Measurements from ENCODE around the gene RAVER2.
A peak's percentile ranks its signal among the peaks of the same experiment; 100 is the strongest.
"Not testable (repeated sequence)": the region's sequence is repeated elsewhere in the genome, so short reads cannot be mapped to it uniquely, and the experiment has no call there.

RAVER2 gene

DNA sequence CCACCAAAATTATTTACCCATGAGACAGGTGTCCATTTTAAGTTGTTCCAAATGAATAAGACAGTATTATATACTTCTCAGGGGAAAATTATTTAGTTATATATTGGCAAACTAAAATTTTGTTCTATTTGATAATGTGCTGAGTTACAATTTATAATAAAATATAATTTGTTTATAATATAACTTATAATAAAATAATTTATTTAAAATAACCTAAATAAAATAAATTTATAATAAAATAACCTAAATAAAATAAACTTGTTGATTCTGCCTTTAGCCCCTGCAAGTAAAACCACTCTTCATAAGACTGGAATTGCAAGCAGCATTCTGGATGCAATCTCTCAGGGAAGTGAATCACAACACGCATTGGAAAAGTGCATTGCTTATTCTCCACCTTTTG is 69.6 kb downstream of the RAVER2 start:
- DNase-seq (ENCODE audit: low read depth) = no peak

DNA sequence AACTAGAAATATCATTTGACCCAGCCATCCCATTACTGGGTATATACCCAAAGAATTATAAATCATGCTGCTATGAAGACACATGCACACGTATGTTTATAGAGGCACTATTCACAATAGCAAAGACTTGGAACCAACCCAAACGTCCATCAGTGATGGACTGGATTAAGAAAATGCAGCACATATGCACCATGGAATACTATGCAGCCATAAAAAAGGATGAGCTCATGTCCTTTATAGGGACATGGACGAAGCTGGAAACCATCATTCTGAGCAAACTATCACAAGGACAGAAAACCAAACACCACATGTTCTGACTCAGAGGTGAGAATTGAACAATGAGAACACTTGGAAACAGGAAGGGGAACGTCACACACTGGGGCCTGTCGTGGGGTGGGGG is 72.5 kb downstream of the RAVER2 start:
- not testable (repeated sequence) for DNase-seq (ENCODE audit: low read depth)

DNA sequence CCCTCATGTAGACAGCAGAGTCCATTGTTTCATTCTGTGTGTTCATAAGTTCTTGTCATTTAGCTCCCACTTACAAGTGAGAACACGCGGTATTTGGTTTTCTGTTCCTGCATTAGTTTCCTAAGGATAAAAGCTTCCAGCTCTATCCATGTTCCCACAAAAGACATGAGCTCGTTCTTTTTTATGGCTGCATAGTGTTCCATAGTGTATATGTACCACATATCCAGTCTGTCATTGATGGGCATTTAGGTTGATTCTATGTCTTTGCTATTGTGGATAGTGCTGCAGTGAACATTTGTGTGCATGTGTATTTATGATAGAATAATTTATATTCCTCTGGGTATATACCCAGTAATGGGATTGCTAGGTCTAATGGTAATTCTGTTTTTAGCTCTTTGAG is 75.7 kb downstream of the RAVER2 start:
- DNase-seq (ENCODE audit: low read depth) = not testable (repeated sequence)

DNA sequence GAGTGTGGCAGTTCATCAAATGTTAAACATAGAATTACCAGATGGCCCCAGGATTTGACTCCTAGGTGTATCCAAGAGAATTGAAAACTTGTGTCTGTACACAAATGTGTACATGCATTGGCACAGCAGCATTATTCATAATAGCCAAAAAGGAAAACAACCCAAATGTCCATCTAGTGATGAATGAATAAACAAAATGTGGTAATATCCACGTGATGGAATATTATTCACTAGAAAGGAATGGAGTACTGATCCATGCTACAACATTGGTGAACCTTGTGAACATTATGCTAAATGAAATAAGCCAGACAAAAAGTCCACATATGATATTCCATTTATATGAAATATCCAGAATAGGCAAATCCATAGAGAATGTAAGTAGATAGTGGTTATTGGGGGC is 77.7 kb downstream of the RAVER2 start:
- DNase-seq (ENCODE audit: low read depth) = no peak

DNA sequence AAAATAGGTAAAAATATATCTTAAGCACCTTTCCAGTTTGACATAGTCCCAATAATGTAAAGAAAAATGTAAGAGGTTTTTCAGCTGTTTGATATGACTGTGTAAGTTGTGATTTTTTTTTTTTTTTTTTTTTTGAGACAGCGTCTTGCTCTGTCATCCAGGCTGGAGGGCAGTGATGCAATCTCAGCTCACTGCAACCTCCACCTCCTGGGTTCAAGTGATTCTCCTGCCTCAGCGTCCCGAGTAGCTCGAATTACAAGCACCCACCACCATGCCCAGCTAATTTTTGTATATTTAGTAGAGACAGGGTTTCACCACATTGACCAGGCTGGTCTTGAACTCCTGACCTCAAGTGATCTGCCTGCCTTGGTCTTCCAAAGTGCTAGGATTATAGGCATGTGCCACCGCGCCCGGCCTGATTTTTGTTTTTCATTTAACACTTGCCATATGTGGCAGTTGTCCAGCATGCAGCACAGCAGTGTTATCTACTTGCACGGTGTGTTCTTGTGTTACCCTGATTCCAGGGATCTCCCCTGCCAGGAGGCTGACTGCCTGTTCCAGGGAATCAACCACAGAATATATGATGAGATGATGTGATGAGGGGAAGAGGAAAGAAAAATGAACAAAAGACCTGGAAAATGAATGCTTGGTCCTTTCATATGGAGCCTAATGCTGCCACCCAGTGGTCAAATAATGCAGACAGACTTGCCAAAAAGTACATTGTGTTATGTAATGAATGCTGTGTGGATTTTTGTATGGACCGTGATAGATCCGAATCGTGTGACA is 79.0 kb downstream of the RAVER2 start:
- DNase-seq (ENCODE audit: low read depth) = peak; percentile 18

DNA sequence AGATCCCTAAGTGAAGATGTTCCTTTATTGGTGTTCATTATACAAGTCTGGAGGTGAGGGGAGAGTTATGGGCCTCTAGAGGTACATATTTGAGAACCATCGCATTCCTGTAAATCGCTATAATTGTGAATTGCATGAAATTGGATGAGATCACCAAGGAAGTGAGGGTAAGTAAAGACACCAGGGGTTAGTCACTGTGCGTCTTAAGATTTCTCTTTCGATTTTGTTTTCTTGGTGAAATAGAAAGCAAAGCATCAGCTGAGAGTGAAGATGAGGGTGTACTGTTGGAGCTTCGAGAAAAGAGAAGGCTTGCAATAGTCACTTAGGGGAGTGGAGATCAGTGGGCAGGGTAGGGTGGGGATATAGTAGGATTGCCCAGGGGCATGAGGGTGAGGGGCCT is 82.1 kb downstream of the RAVER2 start:
- no peak for DNase-seq (ENCODE audit: low read depth)

DNA sequence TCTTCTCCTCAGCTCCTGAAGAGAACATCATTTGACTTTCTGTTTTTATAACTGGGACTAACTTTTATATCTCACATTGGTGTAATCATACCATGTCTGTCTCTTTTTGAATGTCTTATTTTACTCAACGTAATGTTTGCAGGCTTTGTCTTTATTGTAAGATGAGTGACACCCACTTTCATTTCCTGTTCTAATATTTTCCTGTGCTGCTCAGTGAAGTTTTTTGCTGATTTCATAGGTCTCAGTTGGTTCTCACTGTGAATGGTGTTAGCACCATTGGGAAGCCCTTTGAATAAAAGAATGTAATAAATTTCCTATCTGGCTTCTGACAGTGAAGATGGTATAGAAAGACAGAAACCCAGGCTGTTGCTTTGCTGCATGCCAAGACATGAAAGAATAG is 84.0 kb downstream of the RAVER2 start:
- DNase-seq (ENCODE audit: low read depth) = no peak

DNA sequence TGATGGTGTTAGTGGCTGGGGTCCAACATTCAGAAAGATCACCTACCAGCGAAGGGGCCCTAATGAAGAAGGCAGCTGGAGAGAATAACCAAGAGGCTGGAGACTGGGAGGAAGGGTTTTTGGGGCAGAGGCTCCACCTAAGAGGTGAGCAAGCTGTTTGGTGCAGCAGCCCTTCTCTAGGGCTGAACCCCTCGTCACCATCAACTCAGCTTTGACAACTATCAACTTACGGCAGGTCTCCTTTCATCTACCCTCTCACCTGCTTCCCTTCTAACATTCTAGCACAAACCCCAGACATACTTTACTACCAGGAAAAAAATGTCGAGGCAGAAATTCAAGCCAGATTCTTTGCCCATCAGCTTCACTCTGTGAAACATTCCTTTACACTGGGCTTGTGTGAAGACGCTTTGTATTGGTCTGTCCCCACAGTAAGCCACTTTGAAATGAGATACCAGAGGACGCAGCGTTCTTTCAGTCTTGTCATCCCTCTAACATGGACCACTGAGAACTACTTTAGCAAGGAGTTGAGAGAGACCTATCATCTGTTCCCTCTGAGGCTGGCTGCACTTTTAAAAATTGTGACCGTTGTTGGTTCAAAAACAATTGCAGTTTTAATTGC is 84.6 kb downstream of the RAVER2 start:
- no peak for DNase-seq (ENCODE audit: low read depth)

DNA sequence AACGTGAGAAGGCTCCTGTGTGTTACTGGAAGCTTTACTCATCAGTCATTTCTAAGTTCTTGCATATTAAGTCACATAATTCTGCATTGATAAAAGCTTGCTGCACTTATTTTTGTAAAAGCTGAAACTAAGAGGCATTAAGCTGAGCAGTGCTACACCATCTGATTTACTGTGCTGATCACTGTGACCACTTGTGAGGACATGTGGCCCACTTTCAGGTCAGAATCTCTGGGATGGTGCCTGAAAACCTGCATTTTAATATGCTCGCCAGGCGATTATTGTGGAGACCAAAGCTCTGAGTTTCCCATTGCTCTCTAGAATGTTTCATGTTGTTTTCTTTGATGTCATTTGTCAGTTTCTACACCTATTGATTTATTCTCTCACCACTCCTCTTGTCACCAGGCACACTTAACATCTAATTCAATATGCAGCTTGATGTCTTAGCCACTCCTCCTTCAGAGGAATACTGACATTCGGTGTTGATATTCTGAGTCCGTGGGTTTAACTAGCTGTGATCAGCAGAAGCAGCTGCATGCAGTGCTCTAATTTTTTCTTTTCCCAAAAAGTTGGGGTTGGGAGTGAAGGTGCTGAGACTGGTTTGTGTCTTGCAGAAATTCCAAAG is 85.3 kb downstream of the RAVER2 start:
- DNase-seq (ENCODE audit: low read depth) = no peak

DNA sequence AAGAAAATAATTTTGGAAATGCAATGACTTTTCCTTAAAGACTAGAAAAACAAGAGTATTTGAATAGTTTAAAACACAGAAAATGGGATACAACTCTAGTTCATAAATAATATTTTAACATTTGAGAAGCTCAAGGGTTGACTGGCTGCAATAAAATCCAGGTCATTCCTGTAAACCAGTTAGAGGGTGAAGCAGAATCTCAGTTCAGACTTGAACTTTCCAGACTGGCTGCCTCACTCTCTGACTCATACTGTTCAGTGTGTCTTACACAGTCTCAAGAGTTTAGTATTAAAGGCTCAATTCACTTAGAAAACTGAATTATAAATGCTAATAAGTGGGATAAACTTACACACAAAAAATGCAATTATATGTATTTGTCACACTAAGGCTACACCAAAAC is 89.9 kb downstream of the RAVER2 start:
- no peak for DNase-seq (ENCODE audit: low read depth)

DNA sequence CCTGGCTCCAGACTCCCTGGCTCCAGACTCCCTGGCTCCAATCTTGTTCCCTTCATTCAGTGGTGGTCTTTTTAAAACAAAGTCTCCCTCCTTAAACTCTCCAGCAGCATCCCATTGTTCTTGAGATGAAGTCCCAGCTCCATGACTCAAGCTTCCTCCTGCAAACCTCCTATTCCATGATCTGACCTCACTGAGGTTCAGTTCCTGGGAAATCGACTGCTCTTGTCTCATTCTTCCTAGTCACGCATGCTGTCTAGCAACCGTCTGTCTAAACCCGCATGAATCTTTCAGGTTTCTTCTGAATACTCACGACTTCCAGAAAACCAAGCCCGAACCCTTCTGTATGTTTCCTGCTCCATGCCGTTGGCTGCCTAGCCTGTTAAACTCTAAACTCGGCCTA is 91.9 kb downstream of the RAVER2 start:
- no peak for DNase-seq (ENCODE audit: low read depth)

DNA sequence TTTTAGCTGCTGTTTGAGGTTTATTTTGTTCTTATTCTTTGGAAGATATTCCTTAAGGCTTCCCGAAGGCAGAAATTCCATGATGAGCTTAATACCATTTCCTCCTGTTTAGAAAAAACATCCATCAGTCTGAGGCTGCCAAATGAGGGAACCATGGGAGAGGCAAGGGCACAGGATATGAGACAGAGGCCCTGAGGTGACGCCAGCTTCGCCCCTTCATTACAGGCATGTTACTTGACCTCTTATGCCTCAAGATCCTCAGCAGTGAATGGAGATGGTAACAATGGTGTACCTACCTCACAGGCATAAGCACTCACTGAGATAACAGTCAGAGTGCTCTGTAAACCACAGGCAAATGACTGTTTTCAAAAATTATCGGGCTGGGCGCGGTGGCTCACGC is 93.6 kb downstream of the RAVER2 start:
- no peak for DNase-seq (ENCODE audit: low read depth)

DNA sequence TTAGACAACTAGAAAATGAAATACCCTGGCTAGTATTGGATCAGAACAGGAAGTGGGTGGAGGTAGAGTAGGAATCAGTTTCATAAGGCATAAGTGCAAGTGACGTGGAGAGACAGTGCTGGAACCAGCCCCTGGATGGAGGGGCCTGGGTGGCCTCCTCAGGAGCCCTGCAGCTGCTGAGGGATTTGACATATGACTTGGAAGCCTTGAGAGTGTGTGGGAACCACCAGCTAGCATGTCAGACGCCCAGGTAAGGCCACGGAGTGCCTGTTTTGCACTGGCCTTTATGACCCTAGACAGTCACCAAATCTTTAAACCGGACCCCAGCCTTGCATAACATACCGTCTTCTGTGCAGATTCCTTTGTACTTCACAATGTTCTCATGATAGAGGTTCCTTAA is 94.4 kb downstream of the RAVER2 start:
- no peak for DNase-seq (ENCODE audit: low read depth)

DNA sequence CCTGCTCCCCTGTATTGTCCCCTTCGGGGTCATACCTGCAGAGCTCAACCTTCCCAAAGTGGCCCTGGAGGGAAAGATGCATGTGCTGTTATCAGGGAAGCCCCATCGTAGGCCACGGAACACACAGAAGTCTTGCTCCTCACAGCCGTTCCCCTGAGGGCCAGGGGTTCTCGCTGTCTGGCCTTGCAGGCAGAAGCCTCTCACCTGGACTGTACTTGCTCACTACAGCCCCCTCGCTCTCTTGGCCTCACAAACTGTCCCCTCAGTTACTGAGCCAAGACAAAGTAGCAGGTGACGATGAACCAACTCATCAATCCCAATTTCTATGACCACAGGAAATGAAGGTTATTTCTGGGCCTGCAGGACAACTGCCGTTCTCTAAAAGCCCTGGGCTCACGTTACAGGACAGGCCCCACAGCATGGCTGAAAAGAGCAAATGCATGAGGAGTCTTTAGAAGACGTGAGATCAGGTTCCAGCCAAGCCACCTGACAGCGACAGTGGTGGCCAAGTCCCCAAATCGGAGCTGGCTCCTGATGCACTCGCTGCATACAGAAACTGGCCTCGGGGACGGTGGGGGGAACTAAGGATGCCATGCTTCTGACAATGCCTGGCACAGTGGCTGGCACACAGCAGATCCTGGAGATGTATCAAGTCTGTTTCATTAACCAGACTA is 95.0 kb downstream of the RAVER2 start:
- no peak for DNase-seq (ENCODE audit: low read depth)

DNA sequence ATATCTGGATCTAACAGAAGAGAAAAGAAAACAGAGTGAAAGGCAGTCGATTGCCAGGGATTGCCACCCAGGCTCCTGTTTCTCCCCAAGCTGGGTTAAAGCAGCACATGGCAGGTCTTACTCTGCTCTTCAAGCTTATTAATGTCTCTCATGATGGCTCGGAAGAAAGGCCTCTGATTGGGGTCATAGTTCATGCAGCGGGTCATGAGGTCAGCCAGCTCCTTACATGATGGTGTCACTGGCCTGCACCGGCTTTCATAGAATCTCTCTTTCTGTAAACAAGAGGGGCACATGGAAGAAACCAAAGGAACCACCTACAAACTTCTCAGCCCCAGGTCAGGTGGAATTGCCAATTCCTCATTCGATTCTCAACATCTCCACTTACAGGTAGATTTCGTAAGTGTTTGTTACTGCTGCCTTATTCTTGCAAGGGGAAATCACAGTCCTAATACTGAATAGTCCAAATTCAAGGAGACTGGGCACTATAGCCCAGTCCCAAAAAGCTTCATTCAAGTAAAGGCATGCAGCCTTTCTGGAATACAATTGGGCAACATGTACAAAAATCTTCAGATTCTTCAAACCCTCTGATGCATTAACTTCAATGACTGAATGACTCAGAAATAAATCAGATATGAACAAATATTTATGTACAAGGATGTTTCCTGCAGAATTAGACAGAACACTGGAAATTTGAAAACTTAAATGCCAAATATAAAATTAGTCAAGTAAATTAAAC is 96.6 kb downstream of the RAVER2 start:
- DNase-seq (ENCODE audit: low read depth) = no peak

DNA sequence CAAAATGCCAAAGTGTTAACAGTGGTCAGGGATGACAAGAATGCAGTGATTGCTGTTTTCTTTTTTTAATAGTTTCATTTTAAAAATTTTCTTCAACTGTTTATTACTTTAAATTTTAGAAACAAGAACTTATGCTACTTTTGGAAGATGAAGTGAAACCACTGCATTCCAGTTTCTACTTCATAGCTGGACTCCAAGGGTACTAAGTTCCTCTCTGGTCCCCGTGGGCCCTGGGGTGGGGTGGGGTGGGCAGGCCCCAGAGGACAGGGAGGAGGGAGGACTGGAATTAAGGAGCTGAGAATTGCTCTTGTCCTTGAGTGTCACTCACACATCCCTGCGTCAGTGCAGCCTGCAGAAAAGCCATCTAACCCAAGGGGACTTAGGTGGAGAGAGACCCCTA is 97.3 kb downstream of the RAVER2 start:
- DNase-seq (ENCODE audit: low read depth) = no peak

DNA sequence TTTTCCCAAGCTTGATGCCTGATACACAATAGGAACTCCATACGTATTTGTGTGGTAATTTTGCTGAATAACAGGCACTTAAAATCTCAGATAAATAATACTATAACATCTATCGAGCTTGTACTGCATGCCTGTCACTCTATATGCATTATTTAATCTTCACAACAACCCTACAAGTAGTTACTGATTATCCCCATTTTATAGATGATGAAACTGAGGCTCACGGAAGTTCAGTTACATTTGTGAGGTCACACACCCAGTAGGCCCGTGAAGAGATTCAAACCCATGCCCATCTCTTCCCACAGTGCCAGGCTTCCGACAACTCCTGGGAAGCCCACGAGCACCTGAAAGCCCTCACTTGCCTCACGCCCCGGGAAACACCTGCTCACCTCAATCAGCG is 98.8 kb downstream of the RAVER2 start:
- no peak for DNase-seq (ENCODE audit: low read depth)

DNA sequence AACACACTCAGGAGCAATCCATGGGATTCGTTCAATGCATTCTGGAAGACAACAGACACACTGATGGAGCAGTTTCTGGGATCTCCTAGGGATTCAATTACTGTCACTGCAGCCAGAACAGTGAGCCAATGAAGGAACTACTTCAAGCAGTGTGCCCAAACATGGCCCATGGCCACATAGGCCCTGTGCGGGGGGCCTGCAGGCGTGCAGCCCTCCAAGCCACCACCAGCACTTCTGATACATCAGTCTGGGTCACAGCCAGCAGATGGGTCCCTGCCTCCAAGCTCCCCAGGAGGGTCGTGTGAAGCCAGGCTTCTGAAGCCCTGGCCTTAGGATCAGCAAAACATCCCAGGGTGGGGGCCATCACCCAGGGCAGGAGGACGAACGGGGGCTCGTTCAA is 99.3 kb downstream of the RAVER2 start:
- DNase-seq (ENCODE audit: low read depth) = no peak

DNA sequence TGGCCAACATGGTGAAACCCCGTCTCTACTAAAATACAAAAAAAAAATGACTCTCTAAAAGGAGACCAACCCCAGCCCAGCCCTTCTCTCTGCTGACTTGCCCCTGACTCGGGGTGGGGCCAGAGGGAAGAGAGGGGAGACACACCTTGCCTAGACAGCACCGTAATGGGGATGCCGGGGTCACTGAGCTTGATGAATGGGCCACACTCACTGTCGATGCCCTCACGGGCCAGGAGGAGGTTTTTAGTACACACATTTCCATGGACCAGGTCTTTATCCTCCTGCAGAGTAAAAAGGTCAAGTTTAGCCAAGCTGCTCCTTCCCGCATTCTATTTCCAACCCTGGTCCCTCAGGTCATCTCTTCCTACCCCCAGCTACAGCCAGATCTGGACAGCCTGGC is 99.7 kb downstream of the RAVER2 start:
- DNase-seq (ENCODE audit: low read depth) = no peak

DNA sequence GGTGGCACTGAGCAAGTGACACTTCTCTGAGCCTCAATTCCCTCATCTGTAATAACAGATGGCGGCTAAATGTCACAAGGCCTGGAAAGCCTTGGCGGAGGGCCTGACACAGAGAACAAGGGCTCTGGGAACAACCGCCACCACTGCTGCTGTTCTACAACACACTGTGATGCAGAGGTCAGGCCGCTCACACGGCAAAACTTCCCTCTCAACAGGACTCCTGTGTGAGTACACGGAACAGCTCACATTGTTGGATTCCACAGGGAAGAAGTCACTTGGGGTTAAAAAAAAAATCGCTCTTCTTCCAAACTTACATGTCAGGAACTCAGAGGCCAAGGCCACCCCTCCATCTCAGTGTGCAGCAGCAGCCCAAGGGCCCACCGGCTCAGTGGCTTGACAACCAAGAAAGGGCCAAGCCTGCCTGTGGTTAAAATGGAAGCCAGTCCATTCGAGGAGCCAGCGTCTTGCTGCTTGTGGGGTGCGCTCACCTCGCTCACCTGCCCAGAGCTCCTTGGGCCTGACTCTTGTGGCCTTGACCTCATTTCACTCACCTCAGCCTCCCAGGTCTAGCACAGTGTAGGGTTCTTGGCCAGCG is 101.1 kb downstream of the RAVER2 start:
- no peak for DNase-seq (ENCODE audit: low read depth)

DNA sequence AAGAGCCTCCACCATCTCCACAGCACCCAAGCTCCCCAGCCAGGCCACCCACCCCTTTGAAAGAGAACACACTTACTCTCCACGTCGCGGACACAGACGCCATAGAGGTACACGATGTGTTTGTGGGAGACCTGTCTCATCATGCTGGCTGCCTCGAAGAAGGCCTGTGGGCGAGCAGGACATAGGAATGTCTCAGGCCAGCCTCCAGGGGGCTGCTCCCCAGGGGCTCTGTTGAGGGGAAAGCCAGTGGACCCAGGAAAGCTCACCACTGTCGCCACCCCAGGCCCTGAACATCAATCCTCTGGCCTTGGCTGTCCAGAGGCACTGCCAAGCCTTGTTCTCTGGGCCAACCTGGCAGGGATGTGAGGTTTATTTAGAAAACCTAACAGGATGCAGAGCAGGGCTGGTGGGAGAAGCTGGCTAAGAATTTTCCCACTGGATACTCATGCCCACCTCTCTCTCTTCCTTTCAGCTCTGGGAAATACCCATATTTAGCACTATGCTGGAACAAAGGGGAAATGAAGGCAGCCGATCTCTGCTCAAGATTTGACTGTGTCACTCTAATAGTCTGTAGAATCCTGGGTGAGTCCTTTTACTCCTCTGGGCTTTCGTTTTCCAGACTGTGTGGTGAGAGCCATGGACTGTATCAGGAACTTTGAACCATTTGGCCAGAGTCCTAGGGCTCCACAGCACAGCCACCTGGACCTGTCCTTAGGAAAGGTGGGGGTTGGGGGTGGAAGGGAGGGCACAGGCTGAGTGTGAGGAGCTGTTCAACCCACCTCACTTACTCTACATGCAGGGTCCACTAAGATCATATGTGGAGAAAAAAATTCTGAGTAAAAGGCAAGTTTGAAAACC is 101.9 kb downstream of the RAVER2 start:
- DNase-seq (ENCODE audit: low read depth) = no peak
